HG02840 (cell line): Measurements from ENCODE around the gene COPS9.

Source experiments
- ATAC-seq: cut with Tn5 transposase; IDR thresholded peaks from one replicate; pipeline ENCODE4 v1.9.1; 2021; ENCODE audit warnings: mild to moderate bottlenecking, moderate library complexity, moderate number of reproducible peaks; ENCODE audit not compliant: unreplicated experiment, low FRiP score

COPS9 gene

GRCh38 chr2:240137596-240138253 is 1.6 kb upstream of the COPS9 start:
- no peak for ATAC-seq

- ATAC-seq = peak; percentile 14
These were observed 677 bp upstream of the COPS9 start for GRCh38 chr2:240136671-240137292.

GRCh38 chr2:240135706-240136012 is 446 bp downstream of the COPS9 start:
- ATAC-seq = peak; percentile 22

- ATAC-seq = no peak
These were observed 1.1 kb downstream of the COPS9 start for GRCh38 chr2:240134956-240135520.

GRCh38 chr2:240134466-240134865 is 1.6 kb downstream of the COPS9 start:
- no peak for ATAC-seq

- no peak for ATAC-seq
These were observed 2.7 kb downstream of the COPS9 start for GRCh38 chr2:240133401-240133800.

GRCh38 chr2:240132651-240132980 is 3.5 kb downstream of the COPS9 start:
- no peak for ATAC-seq

GRCh38 chr2:240131941-240132650 is 4.0 kb downstream of the COPS9 start:
- ATAC-seq = no peak

GRCh38 chr2:240131296-240131695 is 4.8 kb downstream of the COPS9 start:
- ATAC-seq = no peak

GRCh38 chr2:240130393-240131195 is 5.5 kb downstream of the COPS9 start:
- no peak for ATAC-seq

GRCh38 chr2:240129731-240130392 is 6.2 kb downstream of the COPS9 start:
- ATAC-seq = no peak

GRCh38 chr2:240129311-240129710 is 6.8 kb downstream of the COPS9 start:
- no peak for ATAC-seq

- no peak for ATAC-seq
These were observed 7.4 kb downstream of the COPS9 start for GRCh38 chr2:240128608-240129145.

GRCh38 chr2:240127911-240128607 is 8.0 kb downstream of the COPS9 start:
- ATAC-seq = no peak

- no peak for ATAC-seq
These were observed 8.8 kb downstream of the COPS9 start for GRCh38 chr2:240127191-240127750.

- no peak for ATAC-seq
These were observed 9.4 kb downstream of the COPS9 start for GRCh38 chr2:240126731-240127130.

- ATAC-seq = no peak
These were observed 10.4 kb downstream of the COPS9 start for GRCh38 chr2:240125742-240126141.

- ATAC-seq = no peak
These were observed 11.5 kb downstream of the COPS9 start for GRCh38 chr2:240124651-240125030.
